HG02571 (cell line): ENCODE measurements around the gene SLC30A3.

Experiments used
- ATAC-seq: cut with Tn5 transposase; IDR thresholded peaks from one replicate; pipeline ENCODE4 v1.9.1; 2021; ENCODE audit warnings: mild to moderate bottlenecking, moderate library complexity; ENCODE audit not compliant: unreplicated experiment

Gene SLC30A3

GRCh38 chr2:27261241-27261925 is 1.5 kb downstream of the SLC30A3 start:
- ATAC-seq = no peak

GRCh38 chr2:27258051-27258450 is 4.8 kb downstream of the SLC30A3 start:
- ATAC-seq = no peak

- no peak for ATAC-seq
These were observed 5.9 kb downstream of the SLC30A3 start for GRCh38 chr2:27256855-27257454.

GRCh38 chr2:27255660-27256059 is 7.2 kb downstream of the SLC30A3 start:
- no peak for ATAC-seq

- no peak for ATAC-seq
These were observed 7.7 kb downstream of the SLC30A3 start for GRCh38 chr2:27255187-27255586.

- ATAC-seq = no peak
These were observed 11.1 kb downstream of the SLC30A3 start for GRCh38 chr2:27251766-27252165.

- no peak for ATAC-seq
These were observed 12.0 kb downstream of the SLC30A3 start for GRCh38 chr2:27250652-27251379.

GRCh38 chr2:27249891-27250651 is 12.8 kb downstream of the SLC30A3 start:
- ATAC-seq = no peak

- no peak for ATAC-seq
These were observed 13.5 kb downstream of the SLC30A3 start for GRCh38 chr2:27249159-27249890.

GRCh38 chr2:27247893-27248292 is 15.0 kb downstream of the SLC30A3 start:
- no peak for ATAC-seq

- no peak for ATAC-seq
These were observed 17.2 kb downstream of the SLC30A3 start for GRCh38 chr2:27245626-27246025.

GRCh38 chr2:27245116-27245515 is 17.7 kb downstream of the SLC30A3 start:
- ATAC-seq = no peak

- no peak for ATAC-seq
These were observed 19.3 kb downstream of the SLC30A3 start for GRCh38 chr2:27243391-27244130.

GRCh38 chr2:27242614-27242951 is 20.3 kb downstream of the SLC30A3 start:
- ATAC-seq = no peak

- ATAC-seq = no peak
These were observed 20.9 kb downstream of the SLC30A3 start for GRCh38 chr2:27241761-27242613.

GRCh38 chr2:27240406-27240805 is 22.4 kb downstream of the SLC30A3 start:
- ATAC-seq = no peak

GRCh38 chr2:27238976-27239375 is 23.9 kb downstream of the SLC30A3 start:
- no peak for ATAC-seq

GRCh38 chr2:27237341-27237945 is 25.4 kb downstream of the SLC30A3 start:
- no peak for ATAC-seq

GRCh38 chr2:27236626-27237025 is 26.2 kb downstream of the SLC30A3 start:
- ATAC-seq = no peak
